ENCODE data around the gene IQSEC1.

DNA sequence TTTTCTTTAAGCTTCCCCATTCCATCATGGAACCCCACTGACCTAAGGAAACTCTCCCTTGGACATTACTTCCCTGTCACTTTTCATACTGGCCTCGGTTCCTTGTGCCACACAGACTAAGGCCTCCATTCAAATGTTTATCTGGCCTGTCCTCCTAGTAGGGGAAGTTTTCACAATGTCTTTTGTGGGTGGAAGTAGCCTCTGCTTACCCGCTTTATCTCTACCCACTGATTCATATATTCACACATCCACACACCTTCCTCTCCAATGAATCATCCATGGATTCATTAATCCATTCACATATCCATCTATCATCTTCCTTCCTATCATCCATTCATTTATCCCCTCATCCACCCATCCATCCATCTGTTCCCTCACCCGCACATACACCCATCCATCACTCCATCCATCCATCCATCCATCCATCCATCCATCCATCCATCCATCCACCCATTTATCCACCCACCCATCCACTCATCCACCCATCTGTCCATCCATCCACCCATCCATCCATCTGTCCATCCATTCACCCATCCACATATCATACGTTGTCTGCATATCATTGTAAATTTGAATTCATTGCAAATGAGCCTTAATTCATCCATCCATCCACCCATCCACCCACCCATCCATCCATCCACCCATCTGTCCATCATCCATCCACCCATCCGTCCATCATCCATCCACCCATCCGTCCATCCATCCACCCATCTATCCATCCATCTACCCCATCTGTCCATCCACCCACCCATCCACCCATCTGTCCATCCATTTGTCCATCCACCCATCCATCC is 49.1 kb downstream of the IQSEC1 start:
- TF ChIP-seq EP300 (IDR thresholded peaks at IDR 0.05; ENCODE audit: borderline replicate concordance), result no peak
- no peak for TF ChIP-seq TAF1 (IDR thresholded peaks at IDR 0.05; ENCODE audit: low read depth)
- TF ChIP-seq RAD21 (IDR thresholded peaks at IDR 0.05; ENCODE audit: low read depth), result no peak
- no peak for TF ChIP-seq CREB1 (IDR thresholded peaks at IDR 0.05; ENCODE audit: low read depth)
- TF ChIP-seq, protein P1, sequence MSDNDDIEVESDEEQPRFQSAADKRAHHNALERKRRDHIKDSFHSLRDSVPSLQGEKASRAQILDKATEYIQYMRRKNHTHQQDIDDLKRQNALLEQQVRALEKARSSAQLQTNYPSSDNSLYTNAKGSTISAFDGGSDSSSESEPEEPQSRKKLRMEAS (IDR thresholded peaks at IDR 0.05), result no peak

All from Ishikawa (cell line).